KG1 (cell line): ENCODE results near the gene ABCC4.

Experiments used
- DNase-seq: peaks from one replicate; lab custom pipeline; 2025; lab: John Stamatoyannopoulos, UW

ABCC4 gene

DNA sequence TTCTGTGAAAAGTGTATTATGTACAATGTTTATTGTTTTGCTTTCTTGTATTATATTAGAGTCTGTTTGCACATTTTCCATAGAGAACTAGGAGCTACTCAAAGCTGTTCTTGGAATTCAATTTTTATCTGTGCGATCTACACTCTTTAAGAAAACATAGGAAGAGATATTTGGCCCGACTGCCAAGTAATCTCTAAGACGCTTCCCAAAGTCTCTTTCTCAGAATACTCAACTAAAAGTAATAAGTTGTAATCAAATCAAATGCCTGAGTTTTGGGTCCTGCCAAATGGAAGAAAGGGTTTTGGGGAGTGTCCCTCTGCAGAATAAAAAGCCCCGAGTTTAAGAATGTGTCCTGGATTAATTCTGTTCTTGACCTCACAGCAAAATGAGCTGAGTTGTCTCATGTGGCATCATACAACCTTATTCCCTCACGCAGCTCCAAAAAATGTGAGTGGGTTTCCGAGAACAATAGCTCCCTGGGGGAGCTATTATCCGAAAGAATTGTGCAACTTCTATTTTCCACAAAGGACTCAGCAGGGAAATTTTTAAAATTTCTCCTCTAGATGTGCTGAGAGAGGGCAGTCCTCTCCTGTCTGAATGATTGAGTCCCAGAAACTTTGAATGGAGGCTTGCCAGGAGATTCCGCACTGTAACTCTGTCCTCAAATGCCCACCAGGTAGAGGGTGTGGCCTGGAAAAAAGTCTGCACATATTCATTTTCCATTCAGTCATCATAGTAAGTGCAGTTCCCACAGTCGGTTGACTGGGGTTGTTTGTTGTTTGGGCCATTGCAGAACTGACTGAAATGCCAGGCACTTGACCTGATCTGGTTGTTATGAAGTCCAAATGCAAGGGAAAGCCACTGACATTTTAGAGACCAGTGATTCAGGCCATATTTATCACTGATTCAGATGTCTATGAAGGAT lies 309.0 kb downstream of the ABCC4 start:
- DNase-seq: no peak

DNA sequence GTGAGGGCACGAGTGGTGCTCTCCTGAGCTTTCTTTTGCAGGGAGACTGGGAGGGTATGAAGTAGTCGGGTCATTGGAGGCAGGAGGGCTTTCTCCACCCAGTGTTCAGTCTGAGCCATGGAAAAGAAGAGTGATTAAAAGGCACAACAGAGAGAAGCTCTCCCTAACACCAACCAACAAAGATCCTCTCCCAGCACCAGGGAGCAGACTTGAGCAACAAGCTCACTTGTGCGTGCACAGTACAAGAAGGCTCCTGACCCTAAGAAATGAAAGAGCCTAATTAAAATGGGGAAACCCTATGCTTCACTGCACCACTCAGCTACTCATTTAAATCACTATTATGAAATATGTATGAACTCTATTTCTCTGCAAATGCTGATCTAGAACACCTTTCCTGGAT lies 312.6 kb downstream of the ABCC4 start:
- DNase-seq: no peak

DNA sequence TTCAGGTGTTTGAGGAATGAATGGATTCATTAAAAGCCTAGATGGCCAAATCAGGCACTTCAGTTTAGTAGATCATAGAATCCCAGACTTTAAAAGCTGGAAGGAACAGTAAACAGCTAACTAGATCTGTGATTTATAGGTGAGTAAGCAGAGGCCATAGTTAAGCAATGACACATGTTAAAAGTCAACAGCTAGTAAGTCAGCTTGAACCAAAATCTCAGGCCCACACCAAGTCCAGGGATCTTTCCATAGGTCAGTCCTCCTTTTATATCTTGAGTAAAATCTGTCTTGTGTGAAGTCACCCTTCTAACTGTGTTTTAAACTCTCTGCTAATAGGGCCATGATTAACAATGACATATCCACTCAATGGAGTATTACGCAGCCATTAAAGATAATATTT lies 313.4 kb downstream of the ABCC4 start:
- no peak for DNase-seq

DNA sequence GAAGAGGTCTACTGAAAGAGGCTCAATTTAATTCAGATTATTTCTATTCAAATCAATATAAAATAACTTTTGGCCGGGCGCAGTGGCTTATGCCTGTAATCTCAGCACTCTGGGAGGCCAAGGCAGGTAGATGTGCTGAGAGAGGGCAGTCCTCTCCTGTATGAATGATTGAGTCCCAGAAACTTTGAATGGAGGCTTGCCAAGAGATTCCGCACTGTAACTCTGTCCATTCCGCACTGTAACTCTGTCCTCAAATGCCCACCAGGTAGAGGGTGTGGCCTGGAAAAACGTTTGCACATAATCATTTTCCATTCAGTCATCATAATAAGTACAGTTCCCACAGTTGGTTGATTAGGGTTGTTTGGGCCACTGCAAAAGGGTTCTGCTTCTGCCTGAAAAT lies 314.2 kb downstream of the ABCC4 start:
- DNase-seq: no peak

DNA sequence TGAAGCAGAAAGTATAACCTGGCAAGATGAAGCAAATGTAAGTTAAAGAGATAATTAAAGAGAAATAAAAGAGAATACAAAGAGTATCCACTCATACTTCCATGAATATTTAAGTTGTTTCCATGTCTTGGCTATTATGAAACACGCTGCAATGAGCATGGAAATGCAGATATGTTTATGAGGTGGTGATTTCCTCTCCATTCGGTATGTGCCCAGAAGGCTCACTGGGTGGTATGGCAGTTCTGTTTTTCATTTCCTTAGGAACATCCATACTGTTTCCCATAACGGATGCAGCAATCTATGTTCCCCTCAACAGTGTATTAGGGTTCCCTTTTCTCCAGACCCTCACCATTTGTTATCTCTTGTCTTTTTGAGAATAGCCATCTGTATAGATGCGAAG lies 316.3 kb downstream of the ABCC4 start:
- no peak for DNase-seq

DNA sequence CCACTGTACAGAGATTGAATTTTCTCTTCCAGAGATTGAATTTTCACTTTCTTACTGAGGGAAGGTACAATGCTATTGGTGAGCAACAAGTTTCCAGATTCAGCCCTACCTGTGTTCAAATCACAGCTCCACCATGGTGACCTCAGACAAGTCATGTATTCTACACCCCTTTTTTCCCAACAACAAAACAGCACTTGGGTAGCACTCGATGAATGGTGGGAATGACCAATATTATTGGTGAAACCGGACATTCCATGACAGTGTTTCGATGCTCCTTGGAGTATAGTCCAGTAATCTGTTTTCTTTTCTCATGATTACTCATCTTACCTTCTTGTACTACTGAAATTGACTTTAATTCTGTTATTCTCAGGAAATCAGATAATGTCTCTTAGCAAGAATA lies 322.7 kb downstream of the ABCC4 start:
- no peak for DNase-seq

DNA sequence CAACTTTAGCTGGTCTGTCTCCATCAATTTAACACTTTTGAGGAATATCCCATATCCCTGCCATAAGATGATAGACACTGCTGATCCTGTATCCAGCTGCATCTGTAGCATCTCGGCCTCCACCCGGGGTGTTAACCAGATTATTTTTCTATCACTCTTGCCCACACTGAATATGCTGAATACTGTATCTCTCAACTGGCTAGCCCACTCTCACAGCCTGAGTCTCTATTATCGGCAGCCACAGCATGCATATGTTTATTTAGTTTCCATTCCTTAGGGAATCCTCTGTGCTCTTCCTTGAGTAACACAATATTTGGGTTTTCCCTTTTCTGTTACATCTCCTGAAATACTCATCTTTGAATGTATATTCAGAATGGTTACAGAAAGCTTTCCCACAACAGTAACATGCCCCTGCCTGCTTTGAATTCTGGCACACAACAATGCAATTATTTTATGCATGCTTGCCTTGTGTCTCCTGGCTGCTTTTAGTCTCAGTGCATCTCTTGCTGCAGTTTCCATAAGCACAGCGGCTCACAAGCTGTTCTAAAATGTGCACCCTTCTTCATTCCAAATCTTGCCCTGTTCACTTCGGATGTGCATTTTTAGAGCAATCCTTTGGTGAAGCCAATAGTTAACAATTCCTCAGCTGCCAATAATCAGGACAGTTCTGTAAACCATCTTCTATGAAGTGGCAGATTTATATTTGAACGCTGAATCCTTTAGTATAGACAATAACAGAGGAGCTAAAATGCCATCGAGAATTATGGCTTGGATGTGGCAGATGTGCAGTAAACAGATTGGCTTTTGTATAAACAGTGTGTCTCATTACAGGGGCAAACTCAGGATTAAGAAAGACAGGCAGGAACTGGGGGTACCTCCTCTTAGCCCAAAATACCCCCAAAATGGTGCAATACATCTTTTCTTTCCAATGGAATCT lies 327.0 kb downstream of the ABCC4 start:
- no peak for DNase-seq

DNA sequence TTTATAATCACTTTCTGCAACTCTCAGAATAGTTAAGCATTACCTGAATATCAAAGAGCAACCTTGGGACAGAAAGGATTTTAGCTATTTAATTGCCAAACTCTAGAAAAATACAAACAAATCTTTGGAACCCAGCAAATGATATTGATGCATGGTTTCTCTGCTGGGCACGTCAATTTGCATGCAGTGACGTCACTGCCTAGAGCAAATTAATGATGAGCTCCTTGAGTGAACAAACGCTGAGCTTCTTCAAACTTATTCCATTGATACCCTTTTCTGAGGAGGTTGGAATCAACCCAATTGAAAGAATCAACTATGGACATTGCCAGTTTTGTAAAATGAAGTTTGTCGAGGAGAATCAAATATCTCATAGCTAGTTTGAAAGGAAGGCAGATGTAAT lies 329.0 kb downstream of the ABCC4 start:
- DNase-seq: no peak
